Kidney epithelial cell (primary cell): ENCODE results near the gene SLC22A1. TPM values are rescaled to one million over a fixed set of nuclear protein-coding genes. Genes with fewer than 3 reads are reported as not detected.

Source experiments
- DNase-seq: peaks from one replicate; pipeline ENCODE4 v3.0.0-alpha.2; 2010; ENCODE audit warnings: low read depth
- H3K27me3 ChIP-seq: 2 replicates; pipeline ENCODE4 v1.6.0; 2011; ENCODE audit warnings: low read length; ENCODE audit not compliant: control insufficient read depth, insufficient read depth
- H3K36me3 ChIP-seq: 2 replicates; pipeline ENCODE4 v1.5.1; 2011; ENCODE audit warnings: low read length; ENCODE audit not compliant: control insufficient read depth, insufficient read depth
- H3K4me3 ChIP-seq: 2 replicates; pipeline ENCODE4 v1.5.1; 2011; ENCODE audit warnings: low read depth, mild to moderate bottlenecking, control low read depth, low read length
- total RNA-seq: library from RNA; depleted of rRNA; stranded (reverse); fragments of >200 nt; gene quantifications from 2 replicates; pipeline ENCODE4 v1.2.3, GENCODE V29; 2015
- TF ChIP-seq, protein P1 (sequence below): IDR thresholded peaks from 2 replicates; pipeline ENCODE4 v1.5.1; 2011; ENCODE audit warnings: mild to moderate bottlenecking, moderate library complexity, low read length, control low read depth, inconsistent platforms; ENCODE audit not compliant: insufficient read depth, poor library complexity, severe bottlenecking

SLC22A1 gene
- total RNA-seq, 1 donor from 2014 or later = 1.3 TPM

DNA sequence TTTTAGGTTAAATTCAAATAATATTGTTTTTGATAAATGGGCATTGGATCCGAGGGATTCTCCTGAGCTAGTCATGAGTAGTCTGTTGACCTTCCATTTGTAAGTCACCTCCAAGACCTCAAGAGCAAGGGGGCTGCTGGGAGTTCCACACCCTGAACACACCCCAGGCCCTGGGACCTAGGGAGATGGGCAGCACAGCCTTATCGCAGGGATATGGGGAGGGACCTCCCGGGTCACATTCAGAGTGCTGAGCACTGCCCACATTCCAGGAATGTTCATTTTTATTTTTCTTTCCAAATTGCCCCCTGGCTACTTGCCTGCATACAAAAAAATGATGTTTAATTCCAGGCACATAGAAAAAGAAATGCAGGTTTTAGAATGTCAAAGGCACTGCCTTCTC, 81.5 kb downstream of the SLC22A1 start:
- Histone ChIP-seq H3K4me3 (no peak overlapping the region), H3K36me3 (no peaks in the 10 kb centered on the region), H3K27me3 (no peaks in the 10 kb centered on the region)
- no peak for DNase-seq
- TF ChIP-seq, protein P1, sequence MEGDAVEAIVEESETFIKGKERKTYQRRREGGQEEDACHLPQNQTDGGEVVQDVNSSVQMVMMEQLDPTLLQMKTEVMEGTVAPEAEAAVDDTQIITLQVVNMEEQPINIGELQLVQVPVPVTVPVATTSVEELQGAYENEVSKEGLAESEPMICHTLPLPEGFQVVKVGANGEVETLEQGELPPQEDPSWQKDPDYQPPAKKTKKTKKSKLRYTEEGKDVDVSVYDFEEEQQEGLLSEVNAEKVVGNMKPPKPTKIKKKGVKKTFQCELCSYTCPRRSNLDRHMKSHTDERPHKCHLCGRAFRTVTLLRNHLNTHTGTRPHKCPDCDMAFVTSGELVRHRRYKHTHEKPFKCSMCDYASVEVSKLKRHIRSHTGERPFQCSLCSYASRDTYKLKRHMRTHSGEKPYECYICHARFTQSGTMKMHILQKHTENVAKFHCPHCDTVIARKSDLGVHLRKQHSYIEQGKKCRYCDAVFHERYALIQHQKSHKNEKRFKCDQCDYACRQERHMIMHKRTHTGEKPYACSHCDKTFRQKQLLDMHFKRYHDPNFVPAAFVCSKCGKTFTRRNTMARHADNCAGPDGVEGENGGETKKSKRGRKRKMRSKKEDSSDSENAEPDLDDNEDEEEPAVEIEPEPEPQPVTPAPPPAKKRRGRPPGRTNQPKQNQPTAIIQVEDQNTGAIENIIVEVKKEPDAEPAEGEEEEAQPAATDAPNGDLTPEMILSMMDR = no peak

DNA sequence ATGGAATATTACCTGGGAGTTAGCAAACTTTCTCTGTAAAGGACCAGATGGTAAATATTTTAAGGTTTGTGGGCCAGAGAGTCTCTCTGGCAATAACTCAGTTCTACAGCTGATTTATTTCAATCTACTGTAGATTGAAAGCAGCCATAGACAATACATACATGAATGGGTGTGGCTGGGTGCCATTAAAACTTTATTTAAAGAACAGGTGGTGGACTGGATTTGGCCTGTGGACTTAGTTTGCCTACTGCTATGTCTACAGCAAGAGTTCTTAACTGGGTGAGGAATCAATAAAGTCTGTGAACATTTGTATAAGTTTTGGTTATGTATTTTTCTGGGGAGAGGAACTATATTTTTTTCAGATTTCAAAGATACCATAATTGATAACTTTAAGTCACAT, 81.9 kb downstream of the SLC22A1 start:
- TF ChIP-seq, protein P1 = no peak
- Histone ChIP-seq H3K4me3 (no peak overlapping the region), H3K27me3 (no peaks in the 10 kb centered on the region), H3K36me3 (no peaks in the 10 kb centered on the region)
- DNase-seq = no peak

DNA sequence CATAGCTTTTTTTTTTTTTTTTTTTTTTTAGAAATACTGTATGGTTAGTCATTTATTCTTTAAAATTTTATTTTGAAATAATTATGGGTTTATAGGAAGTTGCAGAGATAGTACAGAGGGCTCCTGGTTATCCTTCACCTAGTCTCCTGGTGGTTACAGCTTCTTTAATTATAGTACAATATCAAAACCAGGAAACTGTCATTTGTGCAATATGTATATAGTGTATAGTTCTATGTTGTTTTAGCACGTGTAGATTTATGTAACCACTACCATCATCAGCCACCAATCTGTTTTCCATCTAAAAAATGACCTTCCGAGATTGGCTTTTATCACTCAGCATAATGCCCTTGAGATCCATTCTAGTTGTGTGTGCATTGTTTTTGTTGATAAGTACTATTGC, 82.3 kb downstream of the SLC22A1 start:
- H3K27me3 ChIP-seq = no peaks in the 10 kb centered on the region
- DNase-seq = no peak
- no peak overlapping the region for H3K4me3 ChIP-seq
- H3K36me3 ChIP-seq = no peaks in the 10 kb centered on the region
- TF ChIP-seq, protein P1 = no peak

DNA sequence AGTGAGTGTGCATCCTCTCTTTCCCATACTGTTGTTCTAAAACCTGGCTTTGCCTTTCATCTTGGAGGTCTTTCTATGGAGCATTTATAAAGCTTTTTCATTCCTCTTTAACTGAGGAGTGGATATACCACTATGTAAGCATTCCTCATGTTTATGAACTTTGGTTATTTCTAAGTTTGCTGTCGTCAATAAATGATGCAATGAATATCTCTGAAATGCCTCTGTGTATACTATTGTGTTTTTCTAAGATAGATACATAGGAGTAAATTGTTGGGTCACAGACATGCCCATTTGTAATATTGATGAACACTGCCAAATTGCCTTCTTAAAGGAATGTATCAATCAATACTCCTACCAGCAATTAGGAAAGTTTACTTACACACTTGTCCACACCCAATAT, 83.1 kb downstream of the SLC22A1 start:
- no peak for DNase-seq
- no peaks in the 10 kb centered on the region for H3K27me3 ChIP-seq
- no peaks in the 10 kb centered on the region for H3K36me3 ChIP-seq
- H3K4me3 ChIP-seq = no peak overlapping the region
- TF ChIP-seq, protein P1 = no peak

DNA sequence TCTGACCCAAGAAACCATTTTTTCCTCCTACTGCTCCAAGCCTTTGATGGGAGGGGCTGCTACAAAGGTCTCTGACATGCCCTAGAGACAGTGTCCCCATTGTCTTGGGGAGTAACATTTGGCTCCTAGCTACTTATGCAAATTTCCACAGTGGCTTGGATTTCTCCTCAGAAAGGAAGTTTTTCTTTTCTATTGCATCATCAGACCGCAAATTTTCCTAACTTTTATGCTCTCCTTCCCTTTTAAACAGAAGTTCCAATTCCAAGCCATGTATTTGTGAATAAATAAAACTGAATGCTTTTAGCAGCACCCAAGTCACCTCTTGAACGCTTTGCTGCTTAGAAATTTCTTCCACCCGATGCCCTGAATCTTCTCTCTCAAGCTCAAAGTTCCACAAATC, 86.0 kb downstream of the SLC22A1 start:
- no peak for DNase-seq
- H3K36me3 ChIP-seq = no peaks in the 10 kb centered on the region
- TF ChIP-seq, protein P1 = no peak
- no peak overlapping the region for H3K4me3 ChIP-seq
- no peaks in the 10 kb centered on the region for H3K27me3 ChIP-seq

Other genes with a start within 250 kb of the SLC22A1 start
- not detected in 2 replicates for gene MAS1, start 230.8 kb upstream of the SLC22A1 start, total RNA-seq
- 251 and 274 TPM in 2 replicates for gene IGF2R, start 152.7 kb upstream of the SLC22A1 start, total RNA-seq
- 0.04 TPM in 1 of 2 replicates, not detected in the other for gene SLC22A2, start 137.0 kb downstream of the SLC22A1 start, total RNA-seq
- 5.8 and 6.4 TPM in 2 replicates for gene SLC22A3, start 226.6 kb downstream of the SLC22A1 start, total RNA-seq